GM19372 (cell line): Measurements from ENCODE around the gene GADD45G.

Experiments
- ATAC-seq: cut with Tn5 transposase; IDR thresholded peaks from one replicate; pipeline ENCODE4 v1.9.1; 2021; ENCODE audit warnings: mild to moderate bottlenecking, low read depth, moderate library complexity; ENCODE audit not compliant: unreplicated experiment

The GADD45G gene

GRCh38 chr9:89628601-89629000, 23.8 kb downstream of the GADD45G start:
- ATAC-seq: no peak

- ATAC-seq: no peak
These were observed 24.5 kb downstream of the GADD45G start for GRCh38 chr9:89629081-89629976.

GRCh38 chr9:89630508-89630907, 25.7 kb downstream of the GADD45G start:
- no peak for ATAC-seq

- ATAC-seq: no peak
These were observed 26.6 kb downstream of the GADD45G start for GRCh38 chr9:89631384-89631783.

- no peak for ATAC-seq
These were observed 27.5 kb downstream of the GADD45G start for GRCh38 chr9:89632192-89632733.

- ATAC-seq: no peak
These were observed 27.9 kb downstream of the GADD45G start for GRCh38 chr9:89632736-89633135.

- no peak for ATAC-seq
These were observed 28.6 kb downstream of the GADD45G start for GRCh38 chr9:89633404-89633803.

- no peak for ATAC-seq
These were observed 29.1 kb downstream of the GADD45G start for GRCh38 chr9:89633920-89634319.

- ATAC-seq: no peak
These were observed 30.4 kb downstream of the GADD45G start for GRCh38 chr9:89634995-89635742.

- no peak for ATAC-seq
These were observed 31.0 kb downstream of the GADD45G start for GRCh38 chr9:89635816-89636215.

- no peak for ATAC-seq
These were observed 33.0 kb downstream of the GADD45G start for GRCh38 chr9:89637787-89638186.

GRCh38 chr9:89638359-89638758, 33.5 kb downstream of the GADD45G start:
- ATAC-seq: no peak

GRCh38 chr9:89638893-89639292, 34.1 kb downstream of the GADD45G start:
- ATAC-seq: no peak

GRCh38 chr9:89639367-89639795, 34.6 kb downstream of the GADD45G start:
- no peak for ATAC-seq

- ATAC-seq: no peak
These were observed 35.1 kb downstream of the GADD45G start for GRCh38 chr9:89639961-89640360.

- ATAC-seq: no peak
These were observed 35.5 kb downstream of the GADD45G start for GRCh38 chr9:89640361-89640760.

GRCh38 chr9:89640801-89641200, 36.0 kb downstream of the GADD45G start:
- ATAC-seq: no peak

GRCh38 chr9:89641980-89642379, 37.2 kb downstream of the GADD45G start:
- ATAC-seq: no peak

- ATAC-seq: no peak
These were observed 38.0 kb downstream of the GADD45G start for GRCh38 chr9:89642789-89643188.

GRCh38 chr9:89646189-89646939, 41.6 kb downstream of the GADD45G start:
- no peak for ATAC-seq
